Epithelial cell of esophagus (primary cell): ENCODE measurements around the gene GSG1L.

Experiments used
- DNase-seq: peaks from one replicate; pipeline ENCODE4 v3.0.0; 2010; ENCODE audit warnings: low read depth
- H3K4me3 ChIP-seq: 2 replicates; pipeline ENCODE4 v1.5.1; 2011; ENCODE audit warnings: mild to moderate bottlenecking, low read length, control low read depth
- CTCF ChIP-seq: IDR thresholded peaks from 2 replicates; pipeline ENCODE4 v1.5.1; 2011; ENCODE audit warnings: low read depth, mild to moderate bottlenecking, low read length, control low read depth, inconsistent platforms; ENCODE audit not compliant: insufficient read depth; ENCODE audit errors: missing control alignments

GSG1L gene

GRCh38 chr16:27973678-27974077, 89.8 kb downstream of the GSG1L start:
- H3K4me3 ChIP-seq: no peak overlapping the region
- no peak for DNase-seq
- TF ChIP-seq CTCF: no peak

GRCh38 chr16:27972500-27972899, 91.0 kb downstream of the GSG1L start:
- TF ChIP-seq CTCF: peak; percentile 53
- no peak overlapping the region for H3K4me3 ChIP-seq
- DNase-seq: peak; percentile 46

- peak; percentile 26 for DNase-seq
- TF ChIP-seq CTCF: no peak
- H3K4me3 ChIP-seq: no peak overlapping the region
Measured at GRCh38 chr16:27969574-27969973, 93.9 kb downstream of the GSG1L start.

- TF ChIP-seq CTCF: no peak
- no peak for DNase-seq
- no peak overlapping the region for H3K4me3 ChIP-seq
Measured at GRCh38 chr16:27967169-27967568, 96.3 kb downstream of the GSG1L start.

- no peak overlapping the region for H3K4me3 ChIP-seq
- no peak for DNase-seq
- no peak for TF ChIP-seq CTCF
Measured at GRCh38 chr16:27966756-27967155, 96.8 kb downstream of the GSG1L start.

- TF ChIP-seq CTCF: no peak
- no peak for DNase-seq
- H3K4me3 ChIP-seq: no peak overlapping the region
Measured at GRCh38 chr16:27965801-27966200, 97.7 kb downstream of the GSG1L start.

GRCh38 chr16:27963471-27963965, 100.0 kb downstream of the GSG1L start:
- no peak for TF ChIP-seq CTCF
- H3K4me3 ChIP-seq: no peak overlapping the region
- DNase-seq: no peak
